NCI-H2227 (cell line): ENCODE measurements around the gene SPATA16.
A peak's percentile ranks its signal among the peaks of the same experiment; 100 is the strongest.
"Not testable (repeated sequence)": the region's sequence is repeated elsewhere in the genome, so short reads cannot be mapped to it uniquely, and the experiment has no call there.

Experiments used
- DNase-seq: peaks from one replicate; lab custom pipeline; 2025; ENCODE audit not compliant: unreplicated experiment; lab: John Stamatoyannopoulos, UW

SPATA16 gene

GRCh38 chr3:173140986-173141385 lies at the start of gene SPATA16:
SPATA16 (minus strand) TSS chr3:173141235; CDS start chr3:173117731, 23,504 bp downstream.
- DNase-seq = no peak

GRCh38 chr3:173183022-173183421 lies 42.0 kb upstream of the SPATA16 start:
- not testable (repeated sequence) for DNase-seq

- DNase-seq = peak; percentile 71
These were observed 32.6 kb upstream of the SPATA16 start for GRCh38 chr3:173173652-173174051.

GRCh38 chr3:173159139-173159538 lies 18.1 kb upstream of the SPATA16 start:
- not testable (repeated sequence) for DNase-seq

- not testable (repeated sequence) for DNase-seq
These were observed 15.5 kb upstream of the SPATA16 start for GRCh38 chr3:173156533-173156932.

- no peak for DNase-seq
These were observed 12.6 kb upstream of the SPATA16 start for GRCh38 chr3:173153631-173154030.

- DNase-seq = no peak
These were observed 1.6 kb downstream of the SPATA16 start for GRCh38 chr3:173139420-173139819.

GRCh38 chr3:173138026-173138425 lies 3.0 kb downstream of the SPATA16 start:
- no peak for DNase-seq

- DNase-seq = no peak
These were observed 6.0 kb downstream of the SPATA16 start for GRCh38 chr3:173135059-173135458.

- no peak for DNase-seq
These were observed 12.4 kb downstream of the SPATA16 start for GRCh38 chr3:173128633-173129032.

GRCh38 chr3:173111321-173111720 lies 29.7 kb downstream of the SPATA16 start:
- no peak for DNase-seq

GRCh38 chr3:173109143-173109542 lies 31.9 kb downstream of the SPATA16 start:
- peak; percentile 56 for DNase-seq

- no peak for DNase-seq
These were observed 37.6 kb downstream of the SPATA16 start for GRCh38 chr3:173103469-173103868.

GRCh38 chr3:173098959-173099358 lies 42.1 kb downstream of the SPATA16 start:
- DNase-seq = no peak

- no peak for DNase-seq
These were observed 43.8 kb downstream of the SPATA16 start for GRCh38 chr3:173096994-173097785.

GRCh38 chr3:173096140-173096539 lies 44.9 kb downstream of the SPATA16 start:
- no peak for DNase-seq

- DNase-seq = no peak
These were observed 49.0 kb downstream of the SPATA16 start for GRCh38 chr3:173092038-173092437.

GRCh38 chr3:173090492-173090891 lies 50.5 kb downstream of the SPATA16 start:
- DNase-seq = no peak

GRCh38 chr3:173089283-173089682 lies 51.8 kb downstream of the SPATA16 start:
- no peak for DNase-seq

GRCh38 chr3:173078525-173078924 lies 62.5 kb downstream of the SPATA16 start:
- DNase-seq = no peak

GRCh38 chr3:173066044-173067004 lies 74.7 kb downstream of the SPATA16 start:
- no peak for DNase-seq

GRCh38 chr3:173065543-173065981 lies 75.5 kb downstream of the SPATA16 start:
- no peak for DNase-seq
